Measurements from ENCODE around the gene TMEM178B.

Gene TMEM178B

GRCh38 chr7:141133646-141134045 lies 59.8 kb downstream of the TMEM178B start:
- no peak for DNase-seq (ENCODE audit: low read depth)
- TF ChIP-seq CTCF (IDR thresholded peaks at IDR 0.05; ENCODE audit: control insufficient read depth, extremely low read depth, insufficient read depth): no peak
- no peak overlapping the region for H3K4me3 ChIP-seq (ENCODE audit: low read depth, low read length)

- no peak overlapping the region for H3K4me3 ChIP-seq (ENCODE audit: low read depth, low read length)
- DNase-seq (ENCODE audit: low read depth): no peak
- TF ChIP-seq CTCF (IDR thresholded peaks at IDR 0.05; ENCODE audit: control insufficient read depth, extremely low read depth, insufficient read depth): no peak
These were observed 68.2 kb downstream of the TMEM178B start for GRCh38 chr7:141142058-141142457.

- no peak overlapping the region for H3K4me3 ChIP-seq (ENCODE audit: low read depth, low read length)
- no peak for DNase-seq (ENCODE audit: low read depth)
- TF ChIP-seq CTCF (IDR thresholded peaks at IDR 0.05; ENCODE audit: control insufficient read depth, extremely low read depth, insufficient read depth): no peak
These were observed 71.2 kb downstream of the TMEM178B start for GRCh38 chr7:141144921-141145629.

GRCh38 chr7:141145630-141145982 lies 71.7 kb downstream of the TMEM178B start:
- no peak for DNase-seq (ENCODE audit: low read depth)
- no peak for TF ChIP-seq CTCF (IDR thresholded peaks at IDR 0.05; ENCODE audit: control insufficient read depth, extremely low read depth, insufficient read depth)
- H3K4me3 ChIP-seq (ENCODE audit: low read depth, low read length): no peak overlapping the region

GRCh38 chr7:141147482-141147881 lies 73.6 kb downstream of the TMEM178B start:
- H3K4me3 ChIP-seq (ENCODE audit: low read depth, low read length): no peak overlapping the region
- DNase-seq (ENCODE audit: low read depth): no peak
- no peak for TF ChIP-seq CTCF (IDR thresholded peaks at IDR 0.05; ENCODE audit: control insufficient read depth, extremely low read depth, insufficient read depth)

- no peak for TF ChIP-seq CTCF (IDR thresholded peaks at IDR 0.05; ENCODE audit: control insufficient read depth, extremely low read depth, insufficient read depth)
- DNase-seq (ENCODE audit: low read depth): no peak
- H3K4me3 ChIP-seq (ENCODE audit: low read depth, low read length): no peak overlapping the region
These were observed 76.6 kb downstream of the TMEM178B start for GRCh38 chr7:141150465-141150864.

GRCh38 chr7:141151746-141152145 lies 77.9 kb downstream of the TMEM178B start:
- no peak overlapping the region for H3K4me3 ChIP-seq (ENCODE audit: low read depth, low read length)
- TF ChIP-seq CTCF (IDR thresholded peaks at IDR 0.05; ENCODE audit: control insufficient read depth, extremely low read depth, insufficient read depth): no peak
- no peak for DNase-seq (ENCODE audit: low read depth)
